Measurements from ENCODE around the gene TRABD2B.

The TRABD2B gene

DNA sequence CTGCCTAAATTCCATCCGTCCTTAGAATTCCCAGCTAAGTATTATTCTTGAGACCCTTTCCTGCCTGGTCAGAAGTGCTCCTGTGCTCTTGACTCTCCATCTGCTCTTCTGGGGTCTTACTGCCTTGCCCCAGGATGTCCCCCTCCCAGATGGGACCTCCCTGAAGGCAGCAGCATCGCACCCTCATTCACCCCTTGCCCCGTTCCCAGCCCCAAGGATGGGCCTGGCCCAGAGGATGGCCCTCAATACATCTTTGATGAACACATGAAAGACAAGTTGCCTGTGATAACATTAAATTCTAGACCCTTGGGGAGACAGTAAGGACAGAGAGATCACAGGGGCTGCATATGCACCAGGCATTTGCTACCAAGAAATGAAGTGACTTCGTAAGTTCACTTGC lies 167.2 kb downstream of the TRABD2B start:
- DNase-seq (ENCODE audit: low read depth in 2 of 2): no peak

DNA sequence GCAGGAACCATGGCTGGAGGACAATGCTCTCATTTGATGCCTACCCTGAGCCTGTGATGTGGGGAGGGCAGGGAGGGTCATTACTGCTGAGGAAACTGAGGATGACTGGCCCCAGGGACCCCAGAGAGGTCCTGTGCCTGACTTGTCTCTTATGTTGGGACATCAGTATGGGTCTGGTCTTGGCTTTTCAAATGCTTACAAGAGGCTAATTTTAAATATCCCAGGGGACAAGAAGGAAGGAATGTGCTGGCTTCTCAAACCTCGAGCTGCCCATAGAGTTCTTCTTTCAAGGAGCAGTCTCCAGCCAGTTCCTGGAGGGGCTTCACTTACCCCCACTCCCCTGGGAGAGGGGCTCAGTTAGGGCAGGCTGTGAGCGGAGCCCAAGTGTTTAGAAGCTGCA lies 168.2 kb downstream of the TRABD2B start:
- DNase-seq (ENCODE audit: low read depth in 2 of 2): no peak

DNA sequence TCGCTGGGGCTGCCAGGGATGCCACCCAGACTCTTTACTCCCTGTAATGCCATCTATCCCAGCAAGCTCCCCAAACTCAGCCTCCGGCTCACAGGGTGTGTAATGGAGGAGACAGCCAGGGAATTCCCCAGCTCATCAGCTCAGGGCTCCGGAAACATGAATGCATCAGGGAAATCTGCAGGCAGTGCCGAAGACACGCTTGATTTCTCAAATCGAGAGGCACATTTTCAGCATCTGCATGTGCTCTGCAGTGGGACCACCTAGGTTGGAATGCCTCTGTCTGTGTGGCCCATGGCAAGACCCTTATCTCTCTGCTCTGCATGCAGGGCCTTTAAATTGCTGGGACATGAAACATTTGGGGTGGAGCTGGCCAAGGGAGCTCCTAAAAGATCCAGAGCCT lies 170.1 kb downstream of the TRABD2B start:
- no peak for DNase-seq (ENCODE audit: low read depth in 2 of 2)

DNA sequence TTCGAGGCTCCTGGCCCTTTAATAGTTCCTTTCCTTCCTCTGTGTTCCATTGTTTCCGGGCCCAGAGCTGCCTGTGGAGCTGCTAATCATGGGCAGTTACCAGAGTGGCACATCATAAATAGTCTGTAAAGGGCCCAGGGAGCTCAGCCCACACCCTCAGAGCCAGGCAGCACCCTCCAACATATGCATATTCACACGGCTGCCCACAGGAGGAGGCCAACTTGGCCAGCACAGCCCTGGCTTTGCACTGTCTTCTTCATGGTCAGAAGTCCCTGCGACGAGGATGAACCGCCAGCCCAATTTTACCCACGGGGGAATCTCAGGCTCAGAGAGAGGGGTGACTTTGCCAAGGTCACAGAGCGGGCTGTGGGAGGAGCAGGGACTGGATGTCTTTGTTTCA lies 172.5 kb downstream of the TRABD2B start:
- no peak for DNase-seq (ENCODE audit: low read depth in 2 of 2)

DNA sequence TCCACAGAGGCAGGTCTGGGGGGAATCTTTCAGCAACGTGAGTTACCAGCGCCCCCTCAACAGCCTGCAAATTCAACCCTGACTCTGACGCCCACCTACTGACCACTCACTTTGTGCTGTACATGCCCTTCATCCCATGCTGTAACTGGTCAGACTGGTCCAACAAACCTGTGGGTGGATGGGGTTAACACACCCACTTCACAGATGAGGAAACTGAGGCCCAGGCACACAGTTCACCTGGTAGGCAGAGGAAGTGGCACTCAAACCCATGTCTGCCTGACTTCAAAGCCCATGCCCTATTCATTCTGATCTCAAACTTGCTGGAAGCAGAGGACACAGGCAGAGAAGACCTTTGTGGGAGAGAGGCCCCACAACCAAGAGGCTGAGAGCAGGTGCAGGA lies 172.9 kb downstream of the TRABD2B start:
- no peak for DNase-seq (ENCODE audit: low read depth in 2 of 2)

DNA sequence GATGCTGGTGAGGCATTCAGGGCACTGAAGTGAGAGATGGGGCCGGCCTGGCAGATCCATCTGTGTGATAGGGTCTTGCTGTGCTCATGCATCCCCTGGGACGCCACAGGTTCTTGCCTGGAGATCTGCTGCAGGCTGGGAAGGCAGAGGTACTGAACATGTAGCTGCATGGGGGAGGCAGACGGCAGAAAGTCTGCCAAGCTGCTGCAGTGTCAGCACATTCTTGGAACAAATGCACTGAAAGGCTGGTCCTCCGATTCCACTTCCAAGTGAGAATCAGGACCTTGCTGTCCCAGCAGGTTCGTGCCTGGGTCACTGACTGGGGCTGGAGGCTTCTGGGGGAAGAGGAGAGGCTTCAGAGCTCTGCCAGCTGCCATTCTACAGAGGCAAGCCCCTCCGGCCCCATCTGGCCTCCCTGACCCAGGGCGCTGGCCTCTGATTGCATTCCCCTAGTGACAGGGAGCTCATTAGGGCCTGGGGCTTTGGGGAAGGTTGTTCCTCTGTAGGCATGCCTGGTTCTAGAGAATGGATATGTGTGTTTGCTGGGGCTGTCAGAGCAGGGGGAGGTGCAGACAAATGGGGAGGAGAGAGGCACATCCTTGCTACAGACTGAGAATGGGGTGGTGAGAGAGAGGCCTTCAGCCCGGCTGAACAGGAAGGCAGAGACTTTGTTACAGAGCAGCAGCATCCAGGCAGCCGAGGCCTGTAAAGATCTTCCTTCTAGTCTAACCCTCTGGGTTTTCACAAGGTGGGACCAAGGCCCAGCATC lies 174.0 kb downstream of the TRABD2B start:
- DNase-seq (ENCODE audit: low read depth in 2 of 2): no peak

DNA sequence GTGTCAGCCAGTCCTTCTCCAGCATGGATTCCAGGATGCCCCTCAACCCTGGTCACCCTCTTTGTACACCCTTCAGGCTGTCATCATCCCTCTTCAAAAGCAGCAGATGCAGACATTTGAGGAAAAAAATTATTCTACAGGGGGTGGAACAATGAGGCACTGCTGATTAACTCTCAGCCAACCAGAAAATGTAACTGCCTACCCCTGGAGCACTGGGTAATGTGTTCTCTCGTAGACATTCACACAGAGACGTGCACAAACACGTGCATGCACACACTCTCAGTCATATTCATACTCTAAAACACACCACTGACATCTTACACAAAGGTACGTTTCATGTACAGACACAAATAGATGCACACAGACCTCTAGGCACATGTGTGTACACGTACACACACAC lies 175.4 kb downstream of the TRABD2B start:
- DNase-seq (ENCODE audit: low read depth in 2 of 2): no peak

DNA sequence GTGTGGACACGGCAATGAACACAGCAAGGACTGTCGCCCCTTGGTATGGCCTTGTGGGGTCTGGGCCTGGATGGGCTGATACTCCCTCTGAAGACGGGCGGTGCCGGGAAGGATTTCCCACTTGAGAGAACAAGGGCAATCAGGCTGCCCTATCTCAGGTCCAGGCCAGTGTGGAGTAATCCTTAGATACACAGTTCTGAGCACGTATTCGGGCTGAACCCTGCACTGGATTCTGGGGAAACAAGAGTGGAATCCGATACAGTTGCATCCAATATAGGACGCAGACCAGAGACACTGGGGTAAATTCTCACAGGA lies 177.7 kb downstream of the TRABD2B start:
- no peak for DNase-seq (ENCODE audit: low read depth in 2 of 2)

DNA sequence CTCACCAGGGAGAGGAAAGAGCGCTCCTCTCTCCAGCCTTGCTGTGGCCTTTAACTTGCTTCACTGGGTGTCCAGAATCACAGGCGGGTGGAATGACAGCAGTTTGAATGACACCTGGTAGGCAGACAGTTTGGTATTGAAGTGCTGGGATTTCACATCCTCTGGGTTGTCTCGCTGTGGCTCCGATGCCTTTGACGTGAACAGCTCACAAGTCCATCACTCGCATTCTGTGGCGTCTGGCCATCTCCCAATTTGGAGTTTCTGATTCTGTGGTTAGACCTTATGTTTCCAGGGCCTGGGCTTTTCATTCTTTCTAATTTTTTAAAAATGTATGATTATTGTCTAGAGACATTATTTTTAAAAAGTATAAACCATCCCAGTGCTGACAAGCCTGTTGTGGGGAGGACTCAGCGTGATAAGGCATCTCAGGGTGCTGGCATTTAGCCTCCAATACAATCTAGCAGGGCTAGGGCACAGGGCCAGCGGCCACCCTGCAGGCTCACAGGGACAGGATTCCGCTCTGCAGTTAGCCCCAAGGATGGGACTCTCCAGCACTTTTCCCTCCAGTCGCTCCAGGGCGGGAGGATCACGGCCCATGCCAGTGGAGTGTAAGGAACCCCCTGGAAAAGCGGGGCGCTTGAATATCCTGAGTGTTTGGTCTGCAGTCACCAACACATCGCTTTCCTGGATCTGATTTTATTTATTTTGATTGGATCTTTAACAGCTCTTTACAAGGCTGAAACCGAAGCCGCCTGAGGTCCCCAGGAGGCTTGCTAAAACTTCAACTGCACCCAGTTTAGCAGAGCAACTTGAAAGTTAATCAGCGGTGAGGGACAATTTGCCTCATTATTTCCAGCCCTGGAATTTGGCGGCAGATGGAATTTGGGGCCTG lies 178.3 kb downstream of the TRABD2B start:
- DNase-seq (ENCODE audit: low read depth in 2 of 2): peak; percentile 23 to 25

DNA sequence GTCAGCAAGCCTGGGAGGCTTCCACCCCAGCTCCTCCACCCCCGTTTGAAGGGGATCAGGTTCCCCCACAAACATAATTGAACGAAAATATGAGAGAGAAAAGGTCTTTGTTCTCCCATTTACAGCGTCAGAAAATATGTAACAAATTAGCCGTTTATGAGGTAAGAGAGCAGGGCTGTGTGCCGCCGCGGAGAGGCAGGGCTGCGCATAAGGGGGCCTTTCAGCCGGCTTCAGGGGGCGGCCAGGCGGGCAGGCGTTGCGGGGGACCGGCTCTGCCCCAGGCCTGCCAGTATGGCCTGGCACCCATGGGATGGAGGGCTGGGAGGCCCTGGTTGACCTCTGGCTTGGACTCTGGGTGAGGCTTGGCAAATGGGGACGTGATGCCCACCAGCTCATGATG lies 179.3 kb downstream of the TRABD2B start:
- no peak for DNase-seq (ENCODE audit: low read depth in 2 of 2)

DNA sequence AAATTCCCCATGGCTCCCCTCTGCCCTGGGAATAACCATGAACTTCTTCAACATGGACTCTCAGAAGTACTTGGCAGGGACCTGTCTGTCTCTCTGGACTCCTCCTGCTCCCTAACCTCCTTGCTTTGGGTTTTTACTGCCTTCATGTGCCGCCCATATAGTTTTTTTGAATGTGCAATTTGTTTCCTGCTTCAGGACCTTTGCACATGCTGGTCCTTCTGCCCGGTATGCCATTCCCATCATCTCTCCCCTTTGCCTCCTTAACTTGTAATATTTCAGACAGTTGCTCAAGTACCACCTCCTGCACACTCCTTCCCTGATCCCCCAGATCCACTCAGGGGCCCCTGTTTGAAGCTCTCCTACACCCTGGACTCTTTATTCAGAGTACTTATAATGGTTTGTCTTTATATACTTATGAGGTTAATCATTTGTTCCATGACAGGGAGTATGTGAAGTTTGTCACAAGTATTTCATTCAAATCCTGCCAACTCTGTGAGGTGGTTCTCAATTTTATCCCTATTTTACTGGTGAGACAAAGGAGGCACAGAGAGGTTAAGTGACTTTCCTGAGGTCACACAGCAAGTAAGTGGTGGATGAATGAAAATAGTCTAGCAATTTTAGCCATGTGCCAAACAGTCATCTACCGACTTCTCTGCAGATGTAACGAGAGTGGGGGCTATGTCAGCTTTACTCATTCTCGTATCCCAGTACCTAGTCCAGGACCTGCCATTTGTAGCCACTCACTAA lies 180.7 kb downstream of the TRABD2B start:
- DNase-seq (ENCODE audit: low read depth in 2 of 2): no peak

DNA sequence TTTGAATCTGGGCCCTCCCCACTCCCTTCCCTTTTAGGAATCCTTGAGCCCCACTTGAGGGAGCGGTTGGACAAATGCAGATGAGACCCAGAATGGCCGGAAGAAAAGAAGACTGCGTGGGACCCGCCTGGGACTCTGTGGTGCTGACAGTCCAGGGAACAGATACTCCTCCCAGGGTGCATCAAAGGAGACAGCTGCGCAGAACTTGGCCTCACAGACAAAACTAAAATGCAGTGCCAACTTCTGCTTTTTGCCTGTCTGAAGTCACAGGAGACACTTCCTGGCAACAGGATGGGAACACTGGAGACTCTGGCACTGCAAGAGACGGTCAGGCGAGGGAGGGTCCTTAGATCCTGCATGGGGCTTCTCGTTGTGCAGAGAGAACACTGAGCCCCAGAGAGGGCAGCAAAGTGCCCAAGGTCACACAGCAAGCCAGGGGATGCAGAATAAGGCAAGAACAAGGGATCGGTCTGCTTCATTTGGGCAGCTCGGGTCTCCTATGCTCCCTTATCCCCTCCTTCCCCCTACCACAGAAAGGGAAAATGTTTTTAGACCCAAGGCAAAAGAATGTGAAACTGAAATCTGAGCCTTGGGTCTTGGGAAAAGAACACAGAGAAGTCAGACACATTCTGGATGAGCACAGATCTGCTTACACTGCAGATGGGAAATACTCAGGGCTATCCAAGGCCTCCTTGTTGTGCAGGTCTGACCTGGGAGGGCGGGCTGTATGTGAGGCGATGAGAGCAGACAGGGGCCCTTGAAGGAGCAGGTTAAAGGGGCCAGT lies 182.4 kb downstream of the TRABD2B start:
- no peak for DNase-seq (ENCODE audit: low read depth in 2 of 2)

DNA sequence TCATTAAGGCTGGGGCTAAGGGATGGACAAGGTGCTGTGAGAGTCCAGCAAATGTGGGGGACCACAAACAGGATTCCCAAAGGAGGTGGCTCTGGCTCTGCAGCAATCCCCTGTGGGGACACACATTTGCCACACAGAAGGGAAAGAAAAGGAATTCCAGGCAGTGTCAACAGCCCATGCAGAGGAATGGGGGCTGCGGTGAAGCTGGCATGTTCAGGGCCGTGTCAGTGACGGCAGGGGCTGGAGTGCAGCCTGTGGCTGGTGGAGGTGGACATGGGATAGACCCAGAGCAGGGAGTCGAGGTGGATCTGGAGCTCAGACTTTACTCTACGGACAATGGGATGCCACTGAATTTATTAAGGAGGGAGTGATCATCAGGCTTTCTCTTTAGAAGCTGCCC lies 183.2 kb downstream of the TRABD2B start:
- no peak for DNase-seq (ENCODE audit: low read depth in 2 of 2)

DNA sequence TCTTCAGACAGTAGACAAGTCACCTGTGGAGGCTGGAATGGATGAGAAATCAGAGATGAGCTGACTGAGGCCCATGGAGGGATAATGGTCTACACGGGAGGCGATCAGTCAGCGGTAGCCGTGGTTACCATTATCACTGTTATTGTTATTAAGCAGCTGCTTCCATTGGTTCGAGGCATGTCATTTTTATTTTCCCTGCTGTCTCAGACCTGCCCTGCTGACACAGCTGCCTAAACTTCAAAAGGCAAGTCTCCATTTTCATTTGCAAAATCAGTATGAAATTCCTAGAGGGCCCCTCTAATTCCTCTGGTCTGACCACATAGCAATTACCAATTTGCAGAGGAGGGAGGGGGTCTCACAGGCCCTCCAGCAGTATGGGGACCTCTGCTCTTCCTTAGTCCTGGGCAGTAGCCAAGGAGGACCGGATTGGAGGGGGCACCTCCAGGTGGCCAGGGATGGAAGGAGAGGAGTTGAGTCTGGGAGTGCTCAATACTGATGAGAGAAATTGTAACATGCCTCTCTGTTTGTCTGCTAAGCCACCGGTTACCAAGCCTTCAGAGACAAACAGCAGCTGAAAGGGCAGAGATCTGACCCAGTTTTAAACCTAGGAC lies 184.2 kb downstream of the TRABD2B start:
- DNase-seq (ENCODE audit: low read depth in 2 of 2): no peak

DNA sequence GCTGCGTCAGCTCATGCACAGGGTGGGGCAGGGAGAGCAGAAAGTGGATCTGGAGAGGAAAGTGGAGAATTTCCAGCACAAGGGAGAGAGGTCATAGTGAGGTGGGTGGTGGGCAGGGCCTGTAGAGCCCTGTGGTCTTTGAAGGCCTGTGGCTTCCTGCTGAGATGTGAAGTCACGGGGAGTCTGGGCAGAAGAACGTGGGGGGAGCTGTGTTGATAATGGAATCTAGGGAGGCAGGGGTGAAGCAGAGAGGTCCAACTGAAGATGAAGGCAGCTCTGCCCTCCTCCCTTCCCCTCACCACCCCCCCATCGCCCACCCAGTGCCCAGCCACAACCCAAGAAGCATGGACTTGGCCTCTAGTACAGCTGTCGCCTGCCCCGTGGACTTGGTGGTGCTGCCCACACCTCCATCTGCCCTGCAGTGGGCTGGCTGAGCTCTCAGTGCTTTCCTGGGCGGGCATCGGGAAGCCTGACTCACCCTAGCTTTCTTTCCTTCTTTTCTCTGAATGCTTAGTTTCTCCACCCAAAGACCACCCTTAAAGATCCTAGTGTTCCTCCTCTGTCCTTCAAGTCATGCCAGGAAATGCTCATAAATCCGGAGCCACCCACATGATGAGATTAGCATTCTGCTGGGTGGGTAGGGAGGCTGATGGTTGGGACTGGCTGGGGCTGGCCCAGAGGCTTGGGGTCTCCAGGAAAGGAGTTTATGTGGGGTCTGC lies 186.1 kb downstream of the TRABD2B start:
- DNase-seq (ENCODE audit: low read depth in 2 of 2): no peak

DNA sequence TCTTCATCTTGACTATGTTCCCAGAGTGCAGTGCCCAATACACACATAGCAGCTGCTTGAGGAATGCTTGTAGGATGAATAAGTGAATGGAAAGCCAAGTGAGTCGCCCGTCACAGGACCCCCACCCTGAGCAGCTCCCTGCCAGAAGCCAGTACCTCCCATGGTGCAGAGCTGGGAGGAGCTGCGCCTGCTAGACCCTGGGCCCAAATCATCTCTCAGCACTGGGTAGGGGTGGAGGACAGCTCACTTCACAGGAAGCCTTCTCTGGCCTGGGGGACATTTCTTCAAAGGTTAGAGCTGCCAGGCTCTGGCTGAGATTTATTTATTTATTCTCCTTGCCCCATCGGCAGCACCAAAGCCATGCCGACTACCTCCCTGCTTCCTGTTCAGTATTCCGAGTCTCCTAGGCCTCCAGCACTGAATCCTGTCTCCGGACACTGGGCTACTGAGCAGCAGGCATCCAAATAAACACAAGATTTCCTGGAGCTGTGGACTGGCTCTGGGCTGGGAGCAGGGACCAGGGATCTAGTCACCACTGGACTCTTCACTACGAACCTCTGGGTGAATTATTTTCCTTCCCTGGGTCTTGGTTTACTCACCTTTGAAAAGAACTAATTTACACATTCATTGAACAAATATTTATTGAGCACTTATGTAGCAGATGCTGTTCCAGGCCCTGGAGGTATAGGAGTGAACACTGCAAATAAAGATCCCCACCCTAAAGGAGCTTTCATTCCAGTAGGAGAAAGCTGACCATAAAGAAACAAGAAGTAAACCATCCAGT lies 187.7 kb downstream of the TRABD2B start:
- no peak for DNase-seq (ENCODE audit: low read depth in 2 of 2)

DNA sequence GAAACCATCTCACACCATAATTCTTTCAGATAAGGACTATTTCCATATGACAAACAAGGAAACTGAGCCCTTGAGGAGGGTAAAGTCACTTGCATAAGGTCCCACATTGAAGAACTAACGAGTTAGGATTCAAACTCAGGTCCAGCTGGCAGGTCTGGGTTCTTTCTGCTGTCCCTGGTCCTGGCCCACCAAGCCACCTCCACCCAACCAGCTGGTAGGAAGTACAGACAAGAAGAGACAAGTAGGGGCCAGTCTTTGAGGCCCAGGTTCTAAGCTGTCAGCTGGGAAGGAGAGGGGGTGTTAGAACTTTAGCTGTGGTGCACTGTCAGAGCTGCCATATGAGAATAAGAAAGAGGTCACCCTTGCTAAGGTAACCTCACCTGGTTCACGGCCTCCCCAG lies 188.6 kb downstream of the TRABD2B start:
- DNase-seq (ENCODE audit: low read depth in 2 of 2): no peak

DNA sequence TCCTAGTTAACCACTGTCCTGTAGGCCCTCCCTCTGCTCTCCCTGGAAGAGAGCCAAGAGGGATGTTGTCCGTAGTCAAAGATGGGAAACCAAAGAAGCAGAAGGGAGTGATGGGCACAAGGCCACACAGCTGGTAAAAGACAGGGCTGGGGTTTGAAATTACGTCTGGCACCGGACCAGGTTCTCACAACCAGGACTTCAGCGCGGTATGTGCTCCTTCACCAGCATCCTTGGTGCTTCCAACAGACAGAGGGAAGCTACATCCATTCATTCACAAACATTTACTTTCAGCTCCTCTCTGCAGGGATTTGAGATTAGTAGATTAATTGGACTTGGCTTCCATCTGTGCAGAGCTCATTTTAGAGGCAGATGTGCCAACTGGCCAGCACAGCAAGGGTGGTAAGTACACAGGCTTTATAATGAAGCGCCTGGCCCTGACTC lies 191.2 kb downstream of the TRABD2B start:
- no peak for DNase-seq (ENCODE audit: low read depth in 2 of 2)

DNA sequence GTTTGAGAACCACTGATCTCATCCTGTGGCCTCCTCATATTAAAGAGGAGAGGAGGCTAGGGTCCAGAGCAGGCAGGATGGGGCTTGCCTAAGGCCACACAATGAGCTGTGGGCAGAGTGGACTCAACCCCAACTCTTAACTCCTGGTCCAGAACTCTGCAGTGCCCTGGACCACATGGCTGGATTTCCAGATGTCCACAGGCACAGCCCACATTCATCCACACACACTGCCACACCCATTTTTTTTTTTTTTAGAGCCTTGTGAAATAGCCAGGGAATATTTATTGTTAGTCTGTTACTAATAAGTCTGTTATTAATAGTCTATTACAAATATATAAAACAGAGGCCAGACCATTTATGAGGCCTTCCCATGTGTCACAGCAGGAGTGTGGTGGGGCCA lies 192.2 kb downstream of the TRABD2B start:
- DNase-seq (ENCODE audit: low read depth in 2 of 2): no peak
